Effector memory CD8-positive, alpha-beta T cell (primary cell): Measurements from ENCODE around the gene NDUFB11.
"Not testable (repeated sequence)": the region's sequence is repeated elsewhere in the genome, so short reads cannot be mapped to it uniquely, and the experiment has no call there.

Experiments used
- ATAC-seq: fragments of 150-1000 bp; cut with Tn5 transposase; replicated peaks from 2 replicates; pipeline ENCODE4 v1.10.0; 2021; ENCODE audit warnings: mild to moderate bottlenecking, moderate library complexity
- DNase-seq, 3 experiments: peaks; one replicate each; pipeline ENCODE4 v3.0.0; 2021
- H3K27ac Mint-ChIP-seq, 2 donors: one replicate each; pipeline ENCODE4 v1.8.0; 2022; ENCODE audit warnings: mild to moderate bottlenecking in 2 of 2, mixed read lengths in 2 of 2, moderate library complexity in 2 of 2
- H3K27me3 Mint-ChIP-seq, 2 donors: one replicate each; pipeline ENCODE4 v1.8.0; 2022; ENCODE audit warnings: mixed read lengths in 2 of 2
- H3K36me3 Mint-ChIP-seq: one replicate; pipeline ENCODE4 v1.8.0; 2022; ENCODE audit warnings: mild to moderate bottlenecking, moderate library complexity, mixed read lengths; ENCODE audit not compliant: insufficient read depth
- H3K4me1 Mint-ChIP-seq, 2 donors: one replicate each; pipeline ENCODE4 v1.8.0; 2022; ENCODE audit warnings: low read depth in 2 of 2, mixed read lengths in 2 of 2
- H3K4me3 Mint-ChIP-seq, 2 donors: one replicate each; pipeline ENCODE4 v1.8.0; 2022; ENCODE audit warnings: mild to moderate bottlenecking in 2 of 2, mixed read lengths in 2 of 2, moderate library complexity in 2 of 2
- H3K9me3 Mint-ChIP-seq, 2 donors: one replicate each; pipeline ENCODE4 v1.8.0; 2022; ENCODE audit warnings: mixed read lengths in 2 of 2

Gene NDUFB11

DNA sequence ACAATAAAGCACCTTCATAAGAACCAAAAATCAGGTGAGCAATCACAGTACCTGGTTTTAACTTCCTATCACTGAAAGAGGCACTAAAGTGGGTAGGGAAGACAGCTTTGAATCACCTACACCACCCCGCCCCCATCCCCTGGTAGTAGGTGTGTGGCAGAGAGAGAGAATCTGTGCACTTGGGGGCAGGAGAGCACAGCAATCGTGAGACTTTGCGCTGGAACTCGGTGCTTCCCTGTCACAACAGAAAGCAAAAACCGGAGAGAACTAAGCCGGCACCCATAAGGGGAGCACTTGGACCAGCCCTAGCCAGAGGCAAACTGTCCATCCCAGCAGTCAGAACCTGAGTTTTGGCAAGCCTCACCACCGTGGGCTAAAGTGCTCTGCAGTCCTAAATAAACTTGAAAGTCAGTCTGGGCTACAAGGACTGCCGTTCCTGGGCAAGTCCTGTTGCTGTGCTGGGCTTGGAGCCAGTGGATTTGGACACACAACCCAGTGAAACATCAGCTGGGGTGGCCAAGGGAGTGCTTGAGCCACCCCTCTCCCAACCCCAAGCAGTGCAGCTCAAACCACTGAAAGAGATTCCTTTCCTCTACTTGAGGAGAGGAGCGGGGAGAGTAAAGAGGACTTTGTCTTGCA lies 32.1 kb downstream of the NDUFB11 start:
- DNase-seq (no peak), ATAC-seq (no peak)
- no peaks in the 10 kb centered on the region for H3K4me1 Mint-ChIP-seq
- no peaks in the 10 kb centered on the region for H3K9me3 Mint-ChIP-seq
- H3K27ac Mint-ChIP-seq: no peak overlapping the region
- no peak overlapping the region for H3K4me3 Mint-ChIP-seq
- no peaks in the 10 kb centered on the region for H3K27me3 Mint-ChIP-seq
- H3K36me3 Mint-ChIP-seq: no peaks in the 10 kb centered on the region

GRCh38 chrX:47110936-47111615 lies 33.4 kb downstream of the NDUFB11 start:
- not testable (repeated sequence) for DNase-seq, H3K36me3 Mint-ChIP-seq, H3K27me3 Mint-ChIP-seq, H3K4me3 Mint-ChIP-seq, H3K27ac Mint-ChIP-seq, H3K9me3 Mint-ChIP-seq, ATAC-seq, H3K4me1 Mint-ChIP-seq

DNA sequence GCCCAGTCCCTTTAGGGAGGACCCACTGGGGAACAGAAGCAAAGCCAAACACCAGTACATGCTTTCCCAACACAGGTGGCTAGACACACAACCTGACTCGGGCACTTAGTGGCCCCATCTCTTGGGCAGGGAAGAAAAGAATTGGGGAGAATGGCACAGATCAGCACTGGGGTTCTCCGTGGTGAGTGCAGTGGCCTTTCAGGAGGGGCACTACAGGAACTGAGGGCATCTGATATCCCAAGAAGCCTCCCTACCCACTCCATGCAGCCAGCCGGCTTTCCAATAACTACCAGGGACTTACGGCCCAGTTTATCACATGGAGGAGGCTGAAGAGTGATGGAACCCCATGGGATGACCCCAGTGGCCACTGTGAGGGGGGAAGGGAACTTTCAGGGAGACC lies 43.3 kb downstream of the NDUFB11 start:
- Mint-ChIP-seq H3K27me3 (peaks cover 0 to 5% of the 10 kb centered on the region in 2 donors), H3K4me3 (no peak overlapping the region), H3K36me3 (no peaks in the 10 kb centered on the region), H3K4me1 (no peaks in the 10 kb centered on the region), H3K27ac (no peak overlapping the region), H3K9me3 (no peaks in the 10 kb centered on the region)
- no peak for DNase-seq
- ATAC-seq: no peak

- Mint-ChIP-seq H3K4me3 (no peak overlapping the region), H3K9me3 (no peaks in the 10 kb centered on the region), H3K36me3 (no peaks in the 10 kb centered on the region), H3K27ac (no peak overlapping the region), H3K4me1 (no peaks in the 10 kb centered on the region), H3K27me3 (peaks cover 0 to 5% of the 10 kb centered on the region in 2 donors)
- no peak for DNase-seq
- ATAC-seq: no peak
Measured at GRCh38 chrX:47098338-47099094, 46.0 kb downstream of the NDUFB11 start.

DNA sequence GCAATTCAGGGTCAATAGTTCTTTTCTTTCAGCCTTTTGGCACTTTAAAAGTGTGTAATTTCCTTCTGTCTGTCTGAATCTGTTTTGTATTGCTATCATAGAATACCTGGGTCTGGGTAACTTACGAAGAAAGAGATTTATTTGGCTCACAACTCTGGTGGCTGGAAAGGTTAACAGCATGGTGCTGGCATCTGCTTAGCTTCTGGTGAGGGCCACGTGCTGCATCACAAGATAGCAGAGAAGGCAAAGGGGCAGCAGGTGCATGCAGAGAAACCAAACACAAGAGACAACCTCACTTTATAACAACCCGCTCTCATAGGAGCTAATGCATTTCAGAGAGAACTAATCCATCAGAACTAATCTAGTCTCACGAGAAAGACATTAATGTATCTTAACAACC lies 47.5 kb downstream of the NDUFB11 start:
- Mint-ChIP-seq H3K36me3 (no peaks in the 10 kb centered on the region), H3K27me3 (peaks cover 0 to 5% of the 10 kb centered on the region in 2 donors), H3K9me3 (no peaks in the 10 kb centered on the region), H3K27ac (no peak overlapping the region), H3K4me1 (no peaks in the 10 kb centered on the region), H3K4me3 (no peak overlapping the region)
- no peak for DNase-seq
- ATAC-seq: no peak

DNA sequence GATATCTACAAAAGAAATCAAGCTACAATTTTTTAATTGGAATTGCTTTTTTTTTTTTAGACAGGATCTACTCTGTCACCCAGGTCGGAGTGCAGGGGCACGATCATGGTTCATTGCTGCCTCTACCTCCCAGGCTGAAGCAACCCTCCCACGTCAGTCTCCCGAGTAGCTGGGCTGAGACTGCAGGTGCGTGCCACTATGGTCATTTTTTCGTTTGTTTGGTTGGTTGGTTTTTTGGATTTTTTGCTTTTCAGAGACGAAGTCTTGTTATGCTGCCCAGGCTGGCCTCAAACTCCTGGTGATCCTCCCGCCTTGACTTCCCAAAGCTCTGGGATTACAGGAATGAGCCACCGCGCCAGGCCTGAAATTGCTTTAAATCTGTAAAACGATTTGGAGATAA lies 50.6 kb downstream of the NDUFB11 start:
- Mint-ChIP-seq H3K27me3 (no peaks in the 10 kb centered on the region), H3K9me3 (no peaks in the 10 kb centered on the region), H3K4me1 (peaks cover 2 to 9% of the 10 kb centered on the region in 2 donors), H3K27ac (no peak overlapping the region), H3K36me3 (no peaks in the 10 kb centered on the region), H3K4me3 (no peak overlapping the region)
- no peak for DNase-seq
- no peak for ATAC-seq

GRCh38 chrX:47093248-47093647 lies 51.3 kb downstream of the NDUFB11 start:
- ATAC-seq: no peak
- no peak overlapping the region for H3K27ac Mint-ChIP-seq
- DNase-seq: no peak
- no peaks in the 10 kb centered on the region for H3K9me3 Mint-ChIP-seq
- H3K4me3 Mint-ChIP-seq: no peak overlapping the region
- H3K27me3 Mint-ChIP-seq: no peaks in the 10 kb centered on the region
- no peaks in the 10 kb centered on the region for H3K36me3 Mint-ChIP-seq
- peaks cover 2 to 9% of the 10 kb centered on the region in 2 donors for H3K4me1 Mint-ChIP-seq
